T-cell (primary cell): ENCODE measurements around the gene ELL2. TPM values are rescaled to one million over a fixed set of nuclear protein-coding genes. Genes with fewer than 3 reads are reported as not detected.
A peak's percentile ranks its signal among the peaks of the same experiment; 100 is the strongest.

ENCODE experiments used
- ATAC-seq, 4 experiments: fragments of 200-7000 bp in 3 of 4; fragments of 150-1000 bp in 1 of 4; cut with Tn5 transposase; replicated peaks in 1 of 4; 1 replicate in 3 of 4; 2 replicates in 1 of 4; pipeline ENCODE4 v1.10.0; 2021; ENCODE audit warnings: moderate library complexity in 3 of 4, mild to moderate bottlenecking in 2 of 4, moderate number of reproducible peaks in 1 of 4
- CTCF ChIA-PET, 2 donors: fragments of 300-600 bp; sonication (Branson Sonifier 250); formaldehyde crosslinking; loops; one replicate each; lab custom pipeline; 2022; ENCODE audit warnings: antibody characterized with exemption in 2 of 2; lab: Charles Lee
- POLR2A ChIA-PET, 2 donors: fragments of 300-600 bp; sonication (Branson Sonifier 250); formaldehyde crosslinking; loops; one replicate each; lab custom pipeline; 2022; ENCODE audit warnings: antibody characterized with exemption in 2 of 2; lab: Charles Lee
- DNase-seq, 35 experiments: peaks; one replicate each; pipeline versions ENCODE4 v3.0.0 to v3.0.0-alpha.2; 2013 to 2023
- H3K27ac ChIP-seq: one replicate; pipeline ENCODE4 v1.5.1; 2013; ENCODE audit warnings: low read length
- H3K27me3 ChIP-seq, 2 experiments: replicated peaks in 1 of 2; 1 replicate in 1 of 2; 2 replicates in 1 of 2; pipeline versions ENCODE4 v1.6.1 to v1.7.0; 2013; ENCODE audit warnings: low read length in 1 of 2, mixed read lengths in 1 of 2; ENCODE audit not compliant: control insufficient read depth in 2 of 2, insufficient read depth in 2 of 2; ENCODE audit errors: extremely low read depth in 1 of 2
- H3K36me3 ChIP-seq, 2 donors: 1 replicate in 1 of 2; 2 replicates in 1 of 2; pipeline versions ENCODE4 v1.6.1 to v1.7.0; 2013; ENCODE audit warnings: low read length in 1 of 2; ENCODE audit not compliant: control insufficient read depth in 2 of 2, insufficient read depth in 1 of 2; ENCODE audit errors: extremely low read depth in 1 of 2
- H3K4me1 ChIP-seq, 2 experiments: 1 replicate in 1 of 2; 2 replicates in 1 of 2; pipeline versions ENCODE4 v1.6.1 to v1.7.0; 2013; ENCODE audit warnings: low read length in 2 of 2, mixed read lengths in 1 of 2; ENCODE audit not compliant: insufficient read depth in 2 of 2, control insufficient read depth in 1 of 2; ENCODE audit errors: extremely low read depth in 1 of 2
- H3K4me3 ChIP-seq, 2 donors: 1 replicate in 1 of 2; 2 replicates in 1 of 2; pipeline versions ENCODE4 v1.5.1 to v1.7.0; 2013; ENCODE audit warnings: mild to moderate bottlenecking in 2 of 2, low read length in 1 of 2, moderate library complexity in 1 of 2; ENCODE audit not compliant: control insufficient read depth in 1 of 2; ENCODE audit errors: extremely low read depth in 1 of 2
- H3K9me3 ChIP-seq: 2 replicates; pipeline ENCODE4 v1.7.0; 2013
- H3K27ac Mint-ChIP-seq, 2 donors: one replicate each; pipeline ENCODE4 v1.8.0; 2020 to 2021; ENCODE audit warnings: mild to moderate bottlenecking in 2 of 2, mixed read lengths in 2 of 2
- H3K27me3 Mint-ChIP-seq, 2 donors: one replicate each; pipeline ENCODE4 v1.8.0; 2021 to 2022; ENCODE audit warnings: mixed read lengths in 2 of 2
- H3K36me3 Mint-ChIP-seq: one replicate; pipeline ENCODE4 v1.8.0; 2021; ENCODE audit warnings: mixed read lengths
- H3K4me1 Mint-ChIP-seq, 3 donors: one replicate each; pipeline ENCODE4 v1.8.0; 2020 to 2022; ENCODE audit warnings: mixed read lengths in 3 of 3, mild to moderate bottlenecking in 1 of 3
- H3K4me3 Mint-ChIP-seq, 3 donors: one replicate each; pipeline ENCODE4 v1.8.0; 2020 to 2022; ENCODE audit warnings: mild to moderate bottlenecking in 3 of 3, mixed read lengths in 3 of 3, moderate library complexity in 3 of 3
- H3K9me3 Mint-ChIP-seq, 3 donors: one replicate each; pipeline ENCODE4 v1.8.0; 2020 to 2022; ENCODE audit warnings: mixed read lengths in 3 of 3
- WGBS: methylation state at CpG from one replicate; pipeline ENCODE4 v1.1.5; 2013; ENCODE audit warnings: missing lambda C conversion rate; ENCODE audit not compliant: insufficient coverage; 5-methylcytosine and 5-hydroxymethylcytosine counted together
- total RNA-seq, 35 experiments: library from RNA in 6 of 35; stranded (reverse) in 6 of 35; fragments of 120-200 nt in 1 of 35; gene quantifications; one replicate each; pipeline versions ENCODE4 v1.2.1 to v1.2.4 and lab custom pipeline; 2013 to 2026

Gene ELL2
- total RNA-seq, 5 donors from 2014 or later (not counting 1 experiment from before 2014, with no cell fraction given), result 10.3 to 57.8 (median 11.3) TPM

DNA sequence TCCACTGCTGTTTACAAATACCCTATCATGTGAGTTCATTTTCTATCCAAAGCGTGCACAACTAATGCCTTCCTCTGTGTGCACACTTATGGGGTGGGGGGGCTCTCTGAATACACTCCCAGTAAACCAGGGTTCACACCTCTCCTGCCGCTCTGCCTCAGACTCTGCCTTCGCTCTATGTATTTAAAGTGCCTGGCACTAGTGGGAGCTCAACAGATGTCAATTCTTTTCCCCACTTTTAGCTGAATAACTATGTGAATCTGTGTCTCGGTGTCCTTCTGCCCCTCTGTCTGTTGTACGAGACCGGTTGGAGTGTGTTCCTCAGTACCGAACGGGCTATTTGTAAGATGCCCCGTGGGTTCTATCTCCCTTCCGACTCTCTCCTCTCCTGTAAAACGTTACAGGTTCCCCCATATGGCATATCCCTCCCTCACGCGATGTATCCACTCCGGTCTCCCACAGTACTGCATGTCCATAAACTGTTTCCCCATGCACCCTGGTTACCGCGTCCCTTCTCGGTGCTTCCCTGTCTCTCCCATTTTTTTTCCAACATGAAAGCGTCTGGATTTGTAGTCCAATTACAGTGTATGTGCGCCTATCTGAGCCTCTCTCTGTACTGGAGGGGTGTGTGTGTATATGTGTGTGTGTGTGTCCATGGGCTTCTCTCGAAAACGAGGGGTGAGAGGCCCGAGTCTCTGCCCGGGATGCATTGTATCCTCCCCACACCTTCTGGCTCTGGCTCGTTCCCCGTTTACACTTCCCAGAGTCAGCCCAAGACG is 1.6 kb downstream of the ELL2 start:
- no peaks in the 10 kb centered on the region for H3K27me3 Mint-ChIP-seq

GRCh38 chr5:95959051-95959887 is 2.4 kb downstream of the ELL2 start:
- H3K27me3 ChIP-seq, result peaks cover 0 to 9% of the 10 kb centered on the region in 2 experiments
- ATAC-seq (no peak), DNase-seq (no peak)
- Mint-ChIP-seq H3K4me3 (peak overlapping the region; percentile 93 to 94 (median 93)), H3K27ac (no peak overlapping the region), H3K36me3 (no peaks in the 10 kb centered on the region), H3K4me1 (peaks cover 40 to 54% (median 49%) of the 10 kb centered on the region in 3 donors), H3K9me3 (no peaks in the 10 kb centered on the region), H3K27me3 (no peaks in the 10 kb centered on the region)
- CTCF ChIA-PET, result no interaction called here
- peaks cover 0 to 32% of the 10 kb centered on the region in 2 experiments for H3K4me1 ChIP-seq
- WGBS, result 87% methylated on average over 9 of the region's 9 CpGs
- H3K36me3 ChIP-seq, result no peaks in the 10 kb centered on the region
- no peak overlapping the region for H3K4me3 ChIP-seq
- no peak overlapping the region for H3K27ac ChIP-seq
- H3K9me3 ChIP-seq, result no peaks in the 10 kb centered on the region
- POLR2A ChIA-PET, result interaction anchor here (0.6 to 1.8 kb wide), 5 partner anchors 8 to 157 kb away, joined by 4 to 5 read pairs (median 5); no protein-coding TSS in a partner anchor

More for the DNA sequence above, 1.6 kb downstream of the ELL2 start:
- ChIA-PET CTCF (no interaction called here), POLR2A (interaction anchor here (0.6 to 1.8 kb wide), 5 partner anchors 9 to 156 kb away, joined by 4 to 5 read pairs (median 5); no protein-coding TSS in a partner anchor)
- DNase-seq (peak in 3 of 35 experiments; percentile 2 to 20 (median 3)), ATAC-seq (no peak)
- peak overlapping the region; percentile 60 to 88 for H3K4me3 ChIP-seq
- H3K27ac Mint-ChIP-seq, result no peak overlapping the region
- H3K27ac ChIP-seq, result no peak overlapping the region
- H3K4me1 Mint-ChIP-seq, result peaks cover 34 to 51% (median 49%) of the 10 kb centered on the region in 3 donors
- 55% methylated on average over 18 of the region's 26 CpGs for WGBS
- H3K36me3 Mint-ChIP-seq, result no peaks in the 10 kb centered on the region
- peaks cover 0 to 9% of the 10 kb centered on the region in 2 experiments for H3K27me3 ChIP-seq
- no peaks in the 10 kb centered on the region for H3K9me3 Mint-ChIP-seq
- H3K4me1 ChIP-seq, result peaks cover 0 to 32% of the 10 kb centered on the region in 2 experiments
- H3K4me3 Mint-ChIP-seq, result peak overlapping the region; percentile 93 to 94 (median 93)
- H3K9me3 ChIP-seq, result no peaks in the 10 kb centered on the region
- no peaks in the 10 kb centered on the region for H3K36me3 ChIP-seq

GRCh38 chr5:95958310-95959014 is 3.2 kb downstream of the ELL2 start:
- Histone ChIP-seq H3K4me3 (no peak overlapping the region), H3K4me1 (peaks cover 0 to 32% of the 10 kb centered on the region in 2 experiments), H3K27me3 (peaks cover 0 to 9% of the 10 kb centered on the region in 2 experiments), H3K9me3 (no peaks in the 10 kb centered on the region), H3K36me3 (no peaks in the 10 kb centered on the region), H3K27ac (no peak overlapping the region)
- WGBS, result no CpG with 5 or more reads among the region's 3 CpGs
- peaks cover 46 to 51% (median 50%) of the 10 kb centered on the region in 3 donors for H3K4me1 Mint-ChIP-seq
- no peak overlapping the region for H3K4me3 Mint-ChIP-seq
- H3K9me3 Mint-ChIP-seq, result no peaks in the 10 kb centered on the region
- no peaks in the 10 kb centered on the region for H3K36me3 Mint-ChIP-seq
- ChIA-PET POLR2A (interaction anchor here (1.6 to 1.8 kb wide), 2 partner anchors 10 kb away, joined by 5 to 6 read pairs; no protein-coding TSS in a partner anchor), CTCF (interaction anchor here (0.7 to 1.0 kb wide), 2 partner anchors 14 to 341 kb away, joined by 3 read pairs; no protein-coding TSS in a partner anchor)
- ATAC-seq (no peak), DNase-seq (no peak)
- H3K27ac Mint-ChIP-seq, result no peak overlapping the region
- no peaks in the 10 kb centered on the region for H3K27me3 Mint-ChIP-seq

GRCh38 chr5:95957561-95958203 is 4.0 kb downstream of the ELL2 start:
- ATAC-seq, result no peak
- peaks cover 0 to 30% of the 10 kb centered on the region in 2 experiments for H3K4me1 ChIP-seq
- no peak overlapping the region for H3K4me3 Mint-ChIP-seq
- no peak overlapping the region for H3K27ac Mint-ChIP-seq
- H3K27me3 ChIP-seq, result peaks cover 0 to 9% of the 10 kb centered on the region in 2 experiments
- peaks cover 49 to 53% (median 50%) of the 10 kb centered on the region in 3 donors for H3K4me1 Mint-ChIP-seq
- no peaks in the 10 kb centered on the region for H3K36me3 ChIP-seq
- no peak for DNase-seq
- H3K9me3 Mint-ChIP-seq, result no peaks in the 10 kb centered on the region
- CTCF ChIA-PET, result interaction anchor here (0.7 to 1.0 kb wide), 2 partner anchors 15 to 341 kb away, joined by 3 read pairs; no protein-coding TSS in a partner anchor
- no peak overlapping the region for H3K4me3 ChIP-seq
- H3K27me3 Mint-ChIP-seq, result no peaks in the 10 kb centered on the region
- H3K27ac ChIP-seq, result no peak overlapping the region
- WGBS, result no CpG with 5 or more reads among the region's 3 CpGs
- H3K9me3 ChIP-seq, result no peaks in the 10 kb centered on the region
- peaks cover 2% of the 10 kb centered on the region for H3K36me3 Mint-ChIP-seq
- POLR2A ChIA-PET, result interaction anchor here (0.6 to 1.6 kb wide), 3 partner anchors 9 to 95 kb away, joined by 3 to 6 read pairs (median 3); no protein-coding TSS in a partner anchor

DNA sequence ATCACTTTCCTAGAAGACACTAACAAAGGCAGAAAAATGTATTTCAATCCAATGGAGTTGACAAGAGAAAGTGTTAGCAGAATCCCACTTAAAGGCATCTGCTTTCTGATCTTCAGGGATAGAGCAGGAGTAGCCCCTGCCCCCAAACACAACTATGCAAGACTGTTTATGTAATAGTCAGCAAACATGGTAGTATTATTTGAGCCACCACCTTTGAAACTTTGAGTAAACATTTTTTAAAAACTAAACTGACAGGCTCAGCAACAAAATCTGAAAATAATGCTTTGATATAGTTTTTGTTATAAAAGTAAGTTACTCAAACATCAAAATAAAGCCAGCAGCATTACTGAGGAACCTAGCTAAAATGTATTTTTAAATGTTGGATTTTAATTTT is 4.8 kb downstream of the ELL2 start:
- no peaks in the 10 kb centered on the region for H3K27me3 Mint-ChIP-seq
- H3K4me1 Mint-ChIP-seq, result peaks cover 43 to 46% (median 45%) of the 10 kb centered on the region in 3 donors
- Histone ChIP-seq H3K27me3 (peaks cover 0 to 9% of the 10 kb centered on the region in 2 experiments), H3K4me1 (peaks cover 0 to 22% of the 10 kb centered on the region in 2 experiments), H3K9me3 (no peaks in the 10 kb centered on the region), H3K4me3 (no peak overlapping the region), H3K27ac (no peak overlapping the region), H3K36me3 (no peaks in the 10 kb centered on the region)
- CTCF ChIA-PET, result no interaction called here
- no peak overlapping the region for H3K27ac Mint-ChIP-seq
- H3K9me3 Mint-ChIP-seq, result no peaks in the 10 kb centered on the region
- ATAC-seq (no peak), DNase-seq (no peak)
- H3K36me3 Mint-ChIP-seq, result peaks cover 7% of the 10 kb centered on the region
- no peak overlapping the region for H3K4me3 Mint-ChIP-seq
- POLR2A ChIA-PET, result interaction anchor here (0.7 to 1.6 kb wide), 2 partner anchors 8 to 40 kb away, joined by 3 to 6 read pairs; no protein-coding TSS in a partner anchor
